ENCODE data around the gene DVL2.
"Not testable (repeated sequence)": the region's sequence is repeated elsewhere in the genome, so short reads cannot be mapped to it uniquely, and the experiment has no call there.

The DVL2 gene

DNA sequence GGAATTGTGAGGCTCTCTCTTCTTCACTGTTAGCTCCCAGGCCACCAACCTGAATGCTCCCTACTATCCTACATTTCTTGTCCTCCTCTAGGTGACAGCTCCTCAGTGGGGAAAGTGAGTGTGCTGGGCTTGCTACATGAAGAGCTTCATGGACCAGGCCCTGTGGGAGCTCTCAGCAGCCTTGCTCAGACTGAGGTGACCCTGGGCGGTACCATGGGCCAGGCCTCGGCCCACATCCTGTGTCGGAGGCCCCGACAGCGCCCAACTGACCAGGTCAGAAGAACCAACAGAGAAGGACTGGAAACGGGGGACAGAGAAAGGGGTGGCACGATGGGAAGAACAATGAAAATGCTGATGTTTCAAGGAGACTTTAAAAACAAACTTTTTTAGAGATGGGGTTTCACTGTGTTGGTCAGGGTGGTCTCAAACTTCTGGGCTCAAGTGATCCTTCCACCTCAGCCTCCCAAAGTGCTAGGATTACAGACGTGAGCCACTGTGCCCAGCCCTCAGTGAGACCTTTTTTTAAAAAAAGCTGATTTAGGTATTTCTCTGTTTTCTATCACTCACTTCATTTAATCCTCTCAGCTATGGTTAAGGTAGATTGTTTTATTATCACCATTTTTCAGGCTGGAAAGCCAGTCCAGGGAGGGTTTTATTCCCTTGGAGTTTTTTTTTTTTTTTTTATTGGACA lies 22.6 kb upstream of the DVL2 start:
- no peak for DNase-seq (ENCODE audit: low read depth)

GRCh38 chr17:7254511-7254910 lies 20.2 kb upstream of the DVL2 start:
- no peak for DNase-seq (ENCODE audit: low read depth)

- DNase-seq (ENCODE audit: low read depth) = no peak
Measured at GRCh38 chr17:7253082-7253481, 18.8 kb upstream of the DVL2 start.

- DNase-seq (ENCODE audit: low read depth) = peak; percentile 73
Measured at GRCh38 chr17:7252176-7253043, 18.1 kb upstream of the DVL2 start, which contains the start of gene ELP5. Gene ELP5, plus strand, starts transcription at chr17:7252215. Its CDS starts 336 bp downstream, at chr17:7252551.

GRCh38 chr17:7251661-7252175 lies 17.4 kb upstream of the DVL2 start, which contains the start of gene CTDNEP1:
Gene CTDNEP1, minus strand, starts transcription at chr17:7251734. Its CDS starts 438 bp downstream, at chr17:7251296.
- peak; percentile 97 for DNase-seq (ENCODE audit: low read depth)

DNA sequence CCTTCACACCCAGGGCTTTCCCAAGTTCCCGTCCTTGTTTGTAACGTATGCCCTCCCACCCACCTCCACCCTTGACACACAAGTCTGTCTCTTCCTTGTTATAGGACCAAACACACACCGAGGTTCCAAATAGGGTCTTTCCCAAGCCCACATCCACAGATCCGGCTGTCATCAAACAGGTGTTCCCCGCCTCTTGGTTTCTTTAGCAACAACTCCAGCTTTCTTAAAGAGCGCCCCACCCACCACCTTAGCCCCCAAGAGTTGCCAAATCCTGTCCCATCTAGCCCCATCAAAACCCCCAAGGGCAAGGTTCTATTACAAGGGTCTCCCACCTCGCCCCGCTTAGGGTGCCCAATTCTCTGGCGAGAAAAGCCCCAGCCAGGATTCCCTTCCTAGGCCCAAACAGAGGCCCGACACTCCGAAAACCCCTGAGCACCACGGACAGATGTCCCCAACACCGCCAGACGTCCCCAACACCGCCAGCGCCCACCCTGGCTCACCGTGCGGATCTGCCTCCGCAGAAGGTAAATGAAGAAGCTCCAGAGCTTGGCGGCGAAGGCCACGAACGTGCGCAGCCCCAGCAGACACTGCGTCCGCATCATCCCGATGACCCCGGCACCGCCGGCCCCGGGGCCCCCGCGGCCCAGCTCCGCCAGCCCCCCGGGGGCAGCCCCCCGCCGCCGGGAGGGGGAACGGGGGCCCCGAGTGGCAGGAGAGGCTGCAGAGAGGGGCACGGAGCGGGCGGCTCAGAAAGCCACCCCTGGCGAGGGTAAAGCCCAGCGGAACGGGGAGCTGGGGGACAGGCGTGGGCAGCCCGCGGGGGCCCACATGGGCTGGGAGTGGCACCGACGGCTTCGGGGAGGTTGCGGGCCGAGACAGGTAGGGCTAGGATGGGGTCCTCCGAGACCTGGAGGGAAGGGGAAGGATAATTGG lies 16.6 kb upstream of the DVL2 start:
- no peak for DNase-seq (ENCODE audit: low read depth)

DNA sequence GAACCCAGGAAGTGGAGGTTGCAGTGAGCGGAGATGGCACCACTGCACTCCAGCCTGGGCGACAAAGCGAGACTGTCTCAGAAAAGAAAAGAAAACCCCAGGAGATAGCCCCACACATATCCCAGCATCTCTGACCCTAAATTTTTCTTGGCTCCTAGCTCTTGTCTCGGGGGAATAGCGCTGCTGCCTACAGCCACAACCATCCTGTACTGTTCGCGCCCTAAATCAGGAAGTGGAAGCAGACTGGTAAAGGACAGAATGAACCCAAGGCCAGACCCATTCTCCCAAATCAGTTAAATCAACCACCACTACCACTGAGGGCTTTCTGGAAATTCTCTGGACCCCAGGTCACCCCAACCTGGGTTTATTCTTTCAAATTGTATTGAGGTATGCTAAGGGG lies 15.5 kb upstream of the DVL2 start:
- DNase-seq (ENCODE audit: low read depth) = no peak

DNA sequence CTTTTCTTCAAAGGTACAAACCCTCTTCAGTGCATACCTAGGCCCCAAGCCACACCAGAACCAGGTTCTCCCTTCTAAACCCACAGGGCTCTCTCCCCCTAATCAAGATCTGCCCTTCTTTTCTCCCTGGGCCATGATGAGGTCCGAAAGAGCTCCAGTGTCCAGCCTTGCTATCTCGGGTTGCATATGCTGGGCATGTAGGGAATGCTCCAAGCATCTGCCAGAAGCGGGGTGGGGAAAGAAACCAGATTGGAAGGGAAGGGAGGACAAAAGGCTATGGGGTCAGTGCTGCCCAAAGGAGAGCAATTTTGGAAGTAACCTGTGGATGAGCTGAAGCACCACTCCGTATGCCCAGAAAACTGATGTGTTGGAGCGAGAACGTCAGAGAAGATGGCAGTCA lies 14.9 kb upstream of the DVL2 start:
- no peak for DNase-seq (ENCODE audit: low read depth)

DNA sequence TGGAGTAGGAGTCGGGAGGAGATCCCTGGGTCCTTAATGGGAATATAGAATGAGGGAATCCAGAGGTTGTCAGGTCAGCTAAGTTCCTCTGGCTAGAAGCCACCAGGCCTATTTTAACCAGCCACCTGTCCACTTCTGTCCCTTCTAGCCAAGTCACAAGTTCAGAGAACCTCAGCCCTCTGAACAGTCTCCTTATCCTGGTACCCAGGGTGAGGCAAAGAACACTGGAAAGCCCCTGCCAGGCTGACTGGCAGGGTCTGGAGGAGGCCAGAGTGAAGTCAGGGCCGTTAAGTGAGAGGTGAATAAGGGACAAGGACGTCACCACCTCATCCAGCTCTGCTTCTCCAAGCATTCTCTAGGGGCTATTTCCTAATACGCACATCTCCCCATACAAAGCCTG lies 14.5 kb upstream of the DVL2 start:
- no peak for DNase-seq (ENCODE audit: low read depth)

DNA sequence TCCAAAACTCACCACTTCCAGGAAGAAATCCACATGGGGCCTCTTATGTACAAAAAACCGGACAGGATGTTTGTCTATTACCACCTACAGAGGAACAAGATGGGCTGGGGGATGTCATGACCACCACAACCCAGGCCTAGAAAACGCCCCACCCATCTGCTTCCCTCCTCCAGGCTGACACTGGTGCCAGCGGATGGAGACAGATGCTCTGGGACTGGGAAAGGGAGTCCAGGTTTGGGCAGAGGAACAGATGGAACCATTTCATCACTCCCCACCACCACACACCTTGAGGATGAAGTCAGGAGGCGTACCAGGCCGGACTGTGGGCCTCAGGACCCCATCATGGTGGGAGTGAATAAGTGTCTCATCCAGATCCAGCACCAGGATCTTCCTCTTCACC lies 12.5 kb upstream of the DVL2 start:
- no peak for DNase-seq (ENCODE audit: low read depth)

DNA sequence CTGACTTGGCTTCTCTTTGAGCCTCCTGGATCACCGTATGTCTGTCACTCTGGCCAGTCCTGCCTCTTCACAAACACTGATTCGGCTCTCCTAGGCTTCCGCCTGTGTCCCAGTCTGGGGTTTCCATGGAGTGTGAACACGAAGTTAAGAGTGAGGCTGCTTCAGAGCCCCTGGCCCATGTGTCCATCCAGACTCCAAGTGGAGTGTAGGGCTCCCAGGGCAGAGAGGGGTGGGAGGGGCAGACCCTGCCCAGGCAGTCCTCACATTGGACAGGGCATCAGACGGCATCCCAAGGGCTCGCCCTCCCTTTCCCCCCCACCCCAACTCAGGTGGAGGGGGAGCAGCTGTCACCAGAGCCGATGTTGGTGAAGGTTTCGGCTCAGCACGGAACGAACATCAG lies 9.5 kb upstream of the DVL2 start:
- not testable (repeated sequence) for DNase-seq (ENCODE audit: low read depth)

DNA sequence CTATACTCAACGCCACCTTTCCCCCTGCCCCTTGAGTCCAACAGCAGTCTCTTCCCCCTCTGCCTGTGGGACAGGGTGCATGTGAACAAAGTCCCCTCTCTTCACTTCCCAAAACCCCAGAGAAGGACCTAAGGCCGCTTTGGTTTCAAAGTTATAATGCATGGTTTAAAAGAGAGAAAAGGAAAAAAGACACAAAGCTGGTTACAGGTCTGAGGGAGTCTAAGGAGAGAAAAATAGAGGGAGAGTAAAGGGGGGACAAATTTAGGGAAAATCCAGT lies 9.1 kb upstream of the DVL2 start:
- DNase-seq (ENCODE audit: low read depth) = no peak

DNA sequence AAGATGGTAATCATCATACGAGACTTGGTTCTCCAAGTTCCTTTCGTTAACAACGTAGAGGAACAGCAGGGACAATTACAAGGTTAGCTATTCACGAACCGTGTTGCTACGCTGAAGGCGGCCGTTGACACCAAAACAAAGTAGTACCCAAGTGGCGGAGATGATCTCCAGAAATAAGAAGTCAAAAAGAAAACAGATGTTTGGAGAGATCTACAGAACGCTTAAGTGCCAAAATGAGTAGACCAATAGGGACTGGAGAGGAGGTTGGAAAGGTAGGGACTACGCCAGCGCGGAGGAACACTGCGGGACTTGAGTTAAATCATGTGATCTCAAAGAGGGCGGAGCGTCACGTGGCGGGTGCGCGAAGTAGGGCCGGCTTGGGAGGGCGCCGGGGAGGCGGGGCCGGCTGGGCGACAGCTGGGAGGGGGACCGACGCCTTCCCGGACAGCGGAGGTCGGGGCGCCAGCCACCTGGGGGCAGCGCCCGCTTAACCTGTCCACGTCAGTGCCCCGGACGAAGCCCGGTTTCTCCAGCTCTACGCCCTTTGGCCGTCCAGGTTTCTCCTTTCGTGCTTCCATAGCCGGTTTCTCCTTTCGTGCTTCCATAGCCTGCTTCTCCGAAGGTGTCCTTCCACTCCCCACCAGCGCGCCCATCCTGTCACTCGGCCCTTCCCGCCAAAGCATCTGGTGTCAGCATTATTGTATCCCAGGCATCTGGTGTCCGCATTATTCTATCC lies 8.6 kb upstream of the DVL2 start:
- DNase-seq (ENCODE audit: low read depth) = peak; percentile 85

DNA sequence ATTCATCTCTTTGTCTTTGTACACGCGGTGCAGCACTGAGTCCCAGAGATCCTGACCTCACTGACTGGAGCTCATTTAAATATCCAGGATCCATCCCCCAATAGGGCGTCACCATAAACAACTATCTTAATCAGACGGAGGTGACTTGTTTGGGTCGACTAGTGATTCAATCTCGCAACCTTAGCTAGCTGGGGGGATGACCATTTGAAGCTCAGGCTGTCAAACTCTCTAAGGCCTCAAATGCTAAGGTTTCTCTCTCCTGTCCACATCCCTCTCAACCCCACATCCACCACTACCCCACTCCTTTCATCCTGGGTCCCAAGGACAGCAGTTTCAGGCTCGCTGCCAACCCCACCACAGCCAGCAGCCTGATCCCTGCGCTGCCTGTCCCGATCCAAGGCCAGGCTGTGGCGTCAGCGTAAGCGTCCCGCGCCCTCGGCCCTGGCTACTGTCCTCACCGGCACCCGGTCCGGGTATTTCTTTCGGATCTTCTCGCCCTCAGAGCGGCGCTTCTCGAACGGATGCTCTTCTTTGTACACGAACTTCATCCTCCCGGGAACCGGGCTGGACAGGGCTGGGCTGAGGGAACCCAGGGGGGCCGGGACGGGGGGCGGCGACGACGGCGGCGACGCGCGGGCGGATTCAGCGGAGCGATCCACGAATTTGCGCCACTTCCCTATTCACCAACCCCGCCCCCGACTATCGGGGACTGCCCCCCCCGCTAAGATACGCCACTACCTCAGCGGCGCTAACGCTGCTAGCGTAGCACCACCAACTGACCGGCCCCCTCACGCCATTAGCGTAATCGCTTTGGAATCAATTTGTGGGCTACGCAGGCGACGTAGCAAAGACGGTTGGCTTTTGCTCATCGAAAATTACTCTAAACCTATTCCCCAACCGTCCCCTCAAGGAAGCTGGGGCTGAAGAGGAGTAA lies 7.7 kb upstream of the DVL2 start, which contains the start of gene GABARAP:
GABARAP (minus strand) TSS at position 667 of the 934 bp plus-strand sequence; CDS start at position 548, 119 bp downstream.
- DNase-seq (ENCODE audit: low read depth) = peak; percentile 88

GRCh38 chr17:7241090-7241733 lies 6.9 kb upstream of the DVL2 start:
- DNase-seq (ENCODE audit: low read depth) = no peak

DNA sequence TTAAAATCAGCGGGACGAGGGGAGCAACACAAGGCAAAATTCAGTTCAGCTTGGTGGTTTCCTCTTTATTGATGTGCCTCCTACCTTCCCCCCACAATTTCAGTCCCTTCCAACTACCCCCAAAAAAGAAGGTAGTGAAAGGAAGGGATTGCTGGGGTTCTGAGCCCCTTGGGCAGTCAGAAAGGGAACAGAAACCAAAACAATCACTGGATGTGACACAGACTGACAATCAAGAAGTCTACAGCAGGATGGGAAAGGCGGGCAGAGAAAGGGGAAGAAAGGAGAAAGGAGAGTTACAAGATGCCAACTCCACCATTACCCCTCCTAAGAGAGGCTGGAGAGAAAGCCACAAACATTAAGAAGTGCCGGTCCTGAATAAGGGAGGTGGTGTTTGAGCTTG lies 6.1 kb upstream of the DVL2 start:
- DNase-seq (ENCODE audit: low read depth) = no peak

DNA sequence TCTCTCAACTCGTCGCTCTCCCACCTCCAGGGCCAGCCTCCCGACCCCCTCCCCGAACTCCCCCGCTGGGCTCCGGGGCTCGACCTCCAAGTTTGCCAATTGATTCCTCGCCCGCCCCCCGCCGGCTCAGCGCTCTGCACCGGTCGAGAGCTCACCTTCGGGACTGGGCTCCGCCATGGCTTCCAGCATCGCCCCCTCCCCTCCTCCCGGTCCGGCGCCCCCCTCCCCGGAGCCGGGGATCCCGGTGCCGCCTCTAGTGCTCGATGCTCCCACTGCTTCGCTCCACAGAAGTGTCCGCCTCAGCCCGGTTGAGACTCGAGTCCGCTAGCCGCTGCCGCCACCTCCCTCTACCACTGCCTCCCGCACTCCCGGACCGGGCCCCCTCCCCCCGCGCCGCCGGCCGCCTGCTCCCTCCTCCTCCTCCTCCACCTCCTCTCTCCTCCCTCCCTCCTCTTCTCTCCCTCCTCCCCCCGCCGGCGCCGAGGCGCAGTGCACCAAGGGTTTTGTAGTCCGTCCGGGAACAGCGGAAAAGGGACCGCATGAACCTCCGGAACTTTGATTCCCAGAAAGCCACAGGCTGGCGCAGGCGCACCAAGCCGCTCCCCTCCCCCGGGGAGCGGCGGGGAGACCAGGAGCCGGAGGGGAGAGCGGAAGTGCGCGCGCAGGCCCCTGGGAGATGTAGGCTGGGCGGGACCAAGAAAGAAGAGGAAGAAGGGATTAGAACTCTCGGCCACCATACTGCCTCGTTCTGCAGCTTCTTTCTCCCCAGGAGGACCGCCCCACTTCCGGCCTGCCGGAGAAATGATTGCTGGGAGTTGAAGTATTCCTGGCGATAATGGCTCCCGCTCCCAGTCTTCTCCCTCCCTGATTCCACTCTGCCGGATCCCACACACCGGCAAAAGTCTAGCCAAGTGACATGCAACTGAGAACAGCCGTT lies 5.0 kb upstream of the DVL2 start, which contains the start of gene PHF23:
PHF23 (minus strand) TSS at position 367 of the 937 bp plus-strand sequence; CDS start at position 189, 178 bp downstream.
- DNase-seq (ENCODE audit: low read depth) = peak; percentile 96

GRCh38 chr17:7238420-7239090 lies 4.2 kb upstream of the DVL2 start:
- DNase-seq (ENCODE audit: low read depth) = no peak
